ENCODE data around the gene FOLR2.

Gene FOLR2

DNA sequence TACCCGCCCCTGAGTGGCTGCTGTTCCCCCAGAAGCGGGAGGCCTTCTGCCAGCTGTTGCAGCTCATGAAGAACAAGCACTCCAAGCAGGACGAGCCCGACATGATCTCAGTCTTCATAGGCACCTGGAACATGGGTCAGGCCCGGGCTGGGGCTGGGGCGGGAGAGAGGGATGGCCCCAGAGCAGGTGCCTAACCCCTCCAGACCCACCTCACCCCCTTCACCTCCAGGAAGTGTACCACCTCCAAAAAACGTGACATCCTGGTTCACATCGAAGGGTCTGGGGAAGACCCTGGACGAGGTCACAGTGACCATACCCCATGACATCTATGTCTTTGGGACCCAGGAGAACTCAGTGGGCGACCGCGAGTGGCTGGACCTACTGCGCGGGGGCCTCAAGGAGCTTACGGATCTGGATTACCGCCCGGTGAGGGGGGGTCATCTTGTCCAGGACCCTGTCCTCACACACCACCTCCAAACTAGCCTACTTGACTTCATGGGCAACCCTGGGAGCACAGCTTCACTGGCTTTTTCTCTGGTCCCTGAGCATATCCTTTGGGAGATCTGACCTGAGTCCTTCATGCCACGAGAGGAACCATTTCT lies 14.3 kb downstream of the FOLR2 start:
- no peak for DNase-seq (ENCODE audit: low spot score)

GRCh38 chr11:72231396-72232259 lies 15.0 kb downstream of the FOLR2 start:
- DNase-seq (ENCODE audit: low spot score) = no peak

- no peak for DNase-seq (ENCODE audit: low spot score)
Observed at GRCh38 chr11:72232260-72233055, 15.9 kb downstream of the FOLR2 start.

DNA sequence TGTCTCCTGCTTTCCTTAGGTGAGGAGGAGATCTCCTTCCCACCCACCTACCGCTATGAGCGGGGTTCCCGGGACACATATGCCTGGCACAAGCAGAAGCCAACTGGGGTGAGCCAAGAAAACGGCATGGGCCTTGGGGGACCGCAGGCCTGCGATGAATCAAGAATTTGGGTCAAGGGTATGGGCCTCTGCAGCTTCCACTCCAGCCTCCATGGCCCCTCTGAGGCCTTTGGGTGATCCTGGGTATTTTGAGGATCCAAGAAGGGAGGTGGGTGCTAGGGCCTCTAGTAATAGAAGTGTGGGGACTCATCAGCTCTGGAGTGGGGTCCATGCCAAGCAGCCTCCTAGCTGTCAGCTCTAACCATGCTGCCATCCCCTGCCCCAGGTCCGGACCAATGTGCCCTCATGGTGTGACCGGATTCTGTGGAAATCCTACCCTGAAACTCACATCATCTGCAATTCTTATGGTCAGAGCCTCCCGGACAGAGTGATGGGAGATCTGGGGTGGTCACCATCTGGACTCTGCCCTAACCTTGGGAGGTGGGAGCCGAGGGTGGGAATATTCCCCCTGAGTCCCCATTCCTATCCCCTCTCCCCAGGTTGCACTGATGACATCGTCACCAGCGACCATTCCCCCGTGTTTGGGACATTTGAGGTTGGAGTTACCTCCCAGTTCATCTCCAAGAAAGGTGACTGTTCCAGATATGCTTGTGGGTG lies 16.6 kb downstream of the FOLR2 start:
- no peak for DNase-seq (ENCODE audit: low spot score)

- no peak for DNase-seq (ENCODE audit: low spot score)
Observed at GRCh38 chr11:72233773-72234513, 17.3 kb downstream of the FOLR2 start.

GRCh38 chr11:72234514-72234830 lies 17.9 kb downstream of the FOLR2 start:
- DNase-seq (ENCODE audit: low spot score) = no peak

GRCh38 chr11:72234920-72235319 lies 18.3 kb downstream of the FOLR2 start:
- DNase-seq (ENCODE audit: low spot score) = no peak

- DNase-seq (ENCODE audit: low spot score) = no peak
Observed at GRCh38 chr11:72235351-72236057, 18.9 kb downstream of the FOLR2 start.

DNA sequence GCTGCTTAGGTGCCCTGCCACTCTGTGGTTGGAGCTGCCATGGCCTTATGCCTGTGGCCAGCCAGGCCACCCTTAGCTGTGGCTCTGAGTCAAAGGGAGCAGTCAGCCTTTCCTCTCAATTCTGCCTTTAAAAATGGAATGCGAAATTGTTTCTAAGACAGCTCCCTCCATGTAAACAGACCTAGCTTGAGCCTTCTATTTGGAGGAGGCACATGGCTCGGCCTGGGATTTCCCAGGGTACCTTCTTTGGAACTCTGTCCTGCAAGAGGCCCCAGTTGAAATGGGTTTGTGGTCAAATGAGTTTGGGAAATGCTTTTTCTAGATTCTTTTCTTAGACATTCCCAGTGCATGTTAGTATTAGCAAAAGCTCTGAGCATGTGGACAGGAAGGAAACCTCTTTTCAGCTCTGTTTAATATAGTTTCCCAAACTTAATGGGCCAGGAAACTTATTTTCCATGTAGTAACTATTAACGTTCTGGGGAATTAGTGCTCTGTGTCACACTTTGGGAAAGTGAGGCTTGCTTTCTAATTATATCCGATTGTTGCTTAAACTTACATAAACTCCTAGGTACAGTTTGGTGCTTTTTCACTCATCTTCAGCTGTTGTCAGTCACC lies 19.6 kb downstream of the FOLR2 start:
- no peak for DNase-seq (ENCODE audit: low spot score)

DNA sequence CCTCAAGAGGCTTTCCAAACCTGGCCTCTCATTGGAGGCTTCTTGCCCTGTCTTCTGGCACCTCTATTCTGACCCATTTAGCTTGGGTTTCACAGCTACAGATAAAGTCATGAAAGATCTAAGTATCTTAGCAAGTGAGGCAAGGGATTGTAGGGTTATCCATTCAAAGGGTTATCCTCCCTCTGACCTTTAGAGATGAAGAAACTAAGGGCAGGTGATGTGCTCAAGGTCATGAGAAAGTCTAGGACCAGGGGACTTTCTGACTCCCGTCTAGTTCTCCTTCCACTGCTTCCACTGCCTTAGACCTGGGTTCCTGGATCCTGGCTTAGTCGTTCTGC lies 20.1 kb downstream of the FOLR2 start:
- DNase-seq (ENCODE audit: low spot score) = no peak

- no peak for DNase-seq (ENCODE audit: low spot score)
Observed at GRCh38 chr11:72237112-72237931, 20.7 kb downstream of the FOLR2 start.

DNA sequence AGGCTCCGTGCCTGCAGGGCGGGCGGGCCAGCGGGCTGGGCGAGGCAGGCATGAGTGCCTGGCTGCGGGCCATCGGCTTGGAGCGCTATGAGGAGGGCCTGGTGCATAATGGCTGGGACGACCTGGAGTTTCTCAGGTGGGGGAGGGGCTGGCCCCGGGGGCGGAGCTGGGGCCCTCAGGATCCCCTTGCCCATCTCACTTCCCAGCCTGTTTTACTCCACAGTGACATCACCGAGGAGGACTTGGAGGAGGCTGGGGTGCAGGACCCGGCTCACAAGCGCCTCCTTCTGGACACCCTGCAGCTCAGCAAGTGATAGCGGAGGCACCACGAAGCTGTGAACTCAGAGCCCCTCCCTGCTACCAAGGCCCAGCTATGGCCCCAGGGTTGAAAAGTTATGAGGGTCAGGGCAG lies 21.5 kb downstream of the FOLR2 start:
- no peak for DNase-seq (ENCODE audit: low spot score)

DNA sequence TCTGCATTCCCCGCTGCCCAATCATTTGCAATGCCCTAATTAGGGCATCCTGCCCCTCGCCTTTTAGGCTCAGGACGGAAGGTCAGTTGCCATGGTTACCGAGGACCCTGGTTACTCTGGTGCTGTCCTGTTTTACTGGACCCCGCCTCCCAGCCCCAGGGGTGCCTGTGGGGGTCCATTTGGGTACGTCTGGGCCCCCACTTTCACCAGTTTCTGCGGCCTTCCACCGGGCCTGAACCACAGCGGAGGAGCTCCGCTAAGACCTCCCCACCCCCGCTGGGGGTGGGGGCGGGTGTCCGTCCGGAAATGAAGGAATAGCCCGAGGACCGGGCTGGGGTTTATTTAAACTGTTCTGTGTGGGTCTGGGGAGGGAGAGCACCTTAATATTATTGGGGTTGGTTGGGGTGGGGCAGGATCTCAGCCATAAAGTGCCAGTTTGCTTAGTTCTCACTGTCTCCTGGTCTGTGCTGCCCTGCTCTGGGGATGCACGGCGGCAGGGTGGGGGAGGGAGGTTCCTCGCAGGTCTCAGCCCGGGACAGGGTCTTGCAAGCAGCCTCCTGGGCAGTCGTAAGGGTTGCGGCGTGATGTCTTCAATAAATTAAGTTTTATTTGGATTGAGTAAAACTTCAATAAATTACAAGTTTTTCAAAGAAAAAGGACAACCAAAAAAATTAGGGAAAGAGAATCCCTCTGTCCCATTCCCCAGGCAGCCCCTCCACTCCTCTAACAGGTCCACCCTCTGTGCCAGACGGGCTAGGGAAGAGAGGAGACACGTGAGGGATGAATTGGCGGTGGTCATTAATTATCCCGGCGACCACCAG lies 22.1 kb downstream of the FOLR2 start:
- DNase-seq (ENCODE audit: low spot score) = no peak

DNA sequence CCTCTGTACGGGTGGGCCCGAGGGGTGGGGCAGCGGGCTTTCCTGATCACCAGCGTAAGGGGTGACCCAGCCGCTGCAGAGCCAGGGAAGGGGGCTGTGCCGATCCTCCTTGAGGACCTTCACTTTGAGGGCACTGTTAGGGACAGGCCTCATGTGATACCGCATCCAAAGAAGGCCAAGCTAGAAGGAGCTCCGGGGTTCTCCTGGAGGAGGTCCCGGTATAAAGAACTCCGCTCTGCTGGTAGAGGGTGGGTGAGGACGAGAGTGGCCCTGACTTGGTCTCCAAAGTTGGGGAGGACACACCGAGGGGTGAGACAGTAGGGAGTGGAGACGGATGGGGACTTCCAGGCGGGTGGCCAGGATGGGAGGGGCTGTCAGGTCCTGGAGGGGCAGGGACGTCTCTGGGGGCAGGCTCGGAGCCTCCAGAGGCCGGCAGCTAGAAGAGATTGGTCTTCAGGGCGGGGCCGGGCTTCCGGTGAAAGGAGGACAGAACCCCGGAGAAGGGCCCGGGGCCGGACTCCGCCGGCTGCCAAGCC lies 22.8 kb downstream of the FOLR2 start:
- no peak for DNase-seq (ENCODE audit: low spot score)

GRCh38 chr11:72239849-72240460 lies 23.4 kb downstream of the FOLR2 start:
- no peak for DNase-seq (ENCODE audit: low spot score)

DNA sequence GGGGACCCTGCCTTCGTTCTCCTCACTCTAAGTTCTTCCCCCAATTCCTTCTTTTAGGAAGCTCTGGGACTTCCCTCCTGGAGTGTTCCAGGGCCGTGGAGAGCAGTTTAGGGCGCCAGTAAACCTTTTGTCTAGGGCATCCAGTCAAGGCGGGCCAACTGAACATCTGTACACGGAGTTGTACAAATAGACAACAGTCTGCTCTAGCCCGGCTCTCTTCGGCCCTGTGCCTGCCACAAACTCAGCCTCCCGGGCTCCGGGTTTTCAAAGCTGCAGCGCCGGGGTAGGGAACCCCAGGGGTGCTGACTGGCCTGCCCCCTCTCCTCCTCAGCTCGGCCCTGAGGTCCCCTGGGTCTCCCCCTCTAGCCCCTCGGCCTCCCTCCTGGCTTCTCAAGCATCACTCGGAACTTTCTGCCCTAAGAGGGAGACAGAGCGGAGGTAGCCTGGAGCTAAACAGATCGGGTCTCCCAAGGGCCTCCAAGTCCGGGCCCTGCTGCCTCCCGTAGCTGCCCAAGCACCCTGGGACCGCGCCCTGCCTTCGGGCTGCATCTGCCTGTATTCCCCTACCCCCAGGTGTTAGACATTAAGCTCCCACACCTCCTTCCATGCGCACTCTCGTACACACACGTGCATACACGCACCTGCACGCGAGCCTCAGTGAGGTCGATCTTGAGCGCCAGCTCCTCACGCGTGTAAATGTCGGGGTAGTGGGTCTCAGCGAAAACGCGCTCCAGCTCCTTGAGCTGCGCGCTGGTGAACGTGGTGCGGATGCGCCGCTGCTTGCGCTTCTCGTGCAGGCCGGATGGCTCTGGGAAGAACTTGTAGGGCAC lies 24.1 kb downstream of the FOLR2 start:
- no peak for DNase-seq (ENCODE audit: low spot score)

GRCh38 chr11:72241291-72241781 lies 24.7 kb downstream of the FOLR2 start:
- no peak for DNase-seq (ENCODE audit: low spot score)
